Measurements from ENCODE around the gene LRRC32.
A peak's percentile ranks its signal among the peaks of the same experiment; 100 is the strongest.
"Not testable (repeated sequence)": the region's sequence is repeated elsewhere in the genome, so short reads cannot be mapped to it uniquely, and the experiment has no call there.

LRRC32 gene

GRCh38 chr11:76644591-76644990, 26.0 kb downstream of the LRRC32 start:
- DNase-seq, result no peak

DNA sequence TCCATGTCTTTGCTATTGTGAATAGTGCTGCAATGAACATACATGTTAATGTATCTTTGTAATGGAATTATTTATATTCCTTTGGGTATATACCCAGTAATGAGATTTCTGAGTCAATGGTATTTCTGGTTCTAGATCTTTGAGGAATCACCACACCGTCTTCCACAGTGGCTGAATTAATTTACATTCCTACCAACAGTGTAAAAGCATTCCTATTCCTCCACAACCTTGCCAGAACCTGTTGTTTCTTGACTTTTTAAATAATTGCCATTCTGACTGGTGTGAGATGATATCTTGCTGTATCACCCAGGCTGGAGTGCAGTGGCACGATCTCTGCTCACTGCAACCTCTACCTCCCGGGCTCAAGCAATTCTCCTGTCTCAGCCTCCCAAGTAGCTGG, 26.8 kb downstream of the LRRC32 start:
- DNase-seq, result not testable (repeated sequence)

- DNase-seq, result no peak
These were observed 28.2 kb downstream of the LRRC32 start for GRCh38 chr11:76642341-76642740.

- DNase-seq, result no peak
These were observed 28.6 kb downstream of the LRRC32 start for GRCh38 chr11:76641905-76642304.

- no peak for DNase-seq
These were observed 30.0 kb downstream of the LRRC32 start for GRCh38 chr11:76640501-76640900.

DNA sequence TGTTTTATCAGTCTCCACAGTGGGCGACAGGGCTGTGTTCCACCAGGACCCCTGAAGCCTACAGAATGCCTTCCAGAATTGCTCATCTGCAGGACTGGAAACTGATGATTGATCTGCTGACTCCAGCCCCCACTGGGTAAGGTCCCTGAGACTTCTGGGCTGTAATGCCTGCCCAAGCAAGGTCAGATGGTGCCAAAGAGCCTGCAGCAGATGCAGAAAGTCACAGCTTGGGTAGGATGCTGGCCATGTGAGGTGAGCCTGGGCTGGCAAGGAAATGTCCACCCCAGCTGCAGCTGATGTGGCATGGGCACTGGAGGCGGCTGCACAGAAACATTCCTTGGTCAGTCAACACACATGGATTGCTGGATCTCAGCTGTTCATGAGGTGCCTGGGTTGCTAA, 30.9 kb downstream of the LRRC32 start:
- DNase-seq, result no peak

DNA sequence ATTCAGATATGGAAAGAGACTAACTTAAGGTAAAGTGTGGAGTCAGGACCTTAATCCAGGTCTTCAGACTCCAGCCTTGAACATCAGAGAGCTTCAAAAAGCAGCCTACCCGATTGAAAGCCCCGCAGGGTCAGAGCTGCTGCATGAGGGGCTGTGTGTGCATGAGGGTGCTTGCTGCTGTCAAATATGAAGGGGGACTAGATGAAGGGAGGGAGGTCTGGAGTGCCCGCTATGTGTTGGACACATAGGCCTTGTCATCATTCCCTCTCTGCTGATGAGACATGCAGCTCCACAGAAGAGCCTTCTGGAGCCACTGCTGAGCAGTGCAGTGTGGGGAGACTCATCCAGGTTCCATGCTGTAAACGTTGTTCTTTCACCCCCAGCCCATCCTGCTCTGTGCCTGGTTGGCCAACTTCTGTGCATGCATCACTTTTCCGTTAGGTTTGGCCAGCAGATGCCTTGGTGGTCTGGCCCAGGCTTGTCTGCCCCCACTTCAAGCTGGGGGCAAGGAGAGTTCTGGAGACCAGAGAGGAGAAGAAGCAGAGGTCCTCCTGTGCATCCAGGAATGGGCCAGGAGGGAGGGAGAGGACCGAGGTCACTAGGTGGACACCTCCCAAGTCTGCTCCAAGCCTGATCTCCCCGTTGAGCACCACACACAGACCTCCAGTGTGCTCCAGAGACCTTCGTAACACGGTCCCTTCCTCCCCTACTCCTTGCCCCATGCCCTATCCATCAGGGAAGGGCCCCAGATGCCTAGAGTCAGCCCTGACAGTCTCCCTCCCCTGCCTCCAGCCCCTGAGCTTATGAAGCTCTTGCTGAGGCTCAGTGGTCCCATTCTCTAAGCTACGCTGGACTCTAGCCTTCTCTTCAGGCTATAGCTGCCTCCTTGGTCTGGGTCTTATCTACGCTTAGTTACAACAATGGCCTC, 32.0 kb downstream of the LRRC32 start:
- DNase-seq, result no peak

DNA sequence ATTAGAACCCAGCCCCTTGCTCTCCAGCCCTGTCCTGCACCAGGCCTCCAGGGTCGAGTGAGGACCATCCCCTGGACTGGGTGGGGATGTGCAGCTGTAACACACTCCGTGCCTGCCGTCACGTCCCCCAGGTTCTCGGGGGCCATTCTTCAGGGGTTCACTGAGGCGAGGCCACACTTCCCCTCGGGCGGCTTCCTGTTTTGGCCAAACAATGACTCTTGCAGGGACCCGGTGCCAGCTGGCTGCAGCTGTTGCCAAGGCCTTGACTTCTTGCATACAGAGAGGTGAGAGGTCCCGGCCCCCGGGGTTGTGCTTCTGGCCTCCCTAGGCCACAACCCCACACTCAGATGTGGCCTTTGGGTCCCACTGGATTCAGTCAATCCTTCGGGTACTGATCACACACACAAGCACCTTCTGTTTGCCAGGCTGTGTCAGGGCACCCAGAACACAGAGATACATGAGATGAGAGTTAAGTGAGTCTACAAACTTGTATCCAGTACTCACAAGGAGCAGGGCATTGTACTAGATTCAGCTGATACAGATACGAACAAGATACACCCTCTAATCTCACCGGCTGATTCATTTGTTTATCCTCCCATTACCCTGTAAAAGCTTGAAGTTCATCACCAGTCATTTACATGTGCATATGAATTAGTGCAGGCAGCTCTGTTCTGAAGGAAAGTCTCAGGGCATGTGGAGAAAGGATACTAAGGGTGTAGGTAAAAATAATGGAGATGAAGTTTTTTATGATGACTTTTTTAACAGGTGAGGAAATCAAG, 32.9 kb downstream of the LRRC32 start:
- no peak for DNase-seq

GRCh38 chr11:76636826-76637460, 33.6 kb downstream of the LRRC32 start:
- DNase-seq, result no peak

DNA sequence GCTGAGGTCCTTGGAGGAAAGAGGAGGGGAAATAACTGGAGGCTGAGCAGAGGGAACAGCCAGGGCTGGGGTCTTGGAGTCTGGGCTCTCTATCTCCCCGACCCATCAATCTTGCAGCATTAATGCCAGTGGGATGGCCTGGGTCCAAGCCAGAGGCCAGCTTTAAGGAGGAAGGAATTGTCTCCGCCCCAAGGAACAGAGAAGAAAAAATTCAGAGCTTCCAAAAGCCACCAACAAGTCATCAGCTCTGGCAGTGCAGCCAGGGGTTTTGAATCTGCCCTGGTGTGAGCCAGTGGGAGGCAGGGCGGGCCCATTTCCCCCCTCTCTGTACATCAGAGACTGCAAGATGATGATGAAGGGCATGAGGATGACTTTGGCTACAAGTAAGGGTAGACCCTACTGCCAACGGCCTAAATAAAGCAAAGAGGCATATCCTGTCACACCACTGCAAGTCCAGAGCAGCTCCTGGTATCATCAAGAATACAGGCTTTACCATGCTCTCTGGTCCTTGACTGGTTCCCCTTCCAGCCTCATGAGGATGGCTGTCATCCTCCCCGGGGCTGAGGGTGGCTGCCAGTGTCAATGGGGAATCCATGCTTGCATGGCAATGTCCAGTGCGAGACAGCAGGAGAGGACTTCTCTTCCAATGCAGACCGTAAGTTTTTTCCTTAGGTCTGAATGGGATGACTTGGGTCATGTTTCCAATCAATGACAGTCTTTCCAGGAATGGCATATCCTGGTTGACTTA, 34.4 kb downstream of the LRRC32 start:
- DNase-seq, result no peak

- DNase-seq, result no peak
These were observed 35.7 kb downstream of the LRRC32 start for GRCh38 chr11:76634886-76635285.

DNA sequence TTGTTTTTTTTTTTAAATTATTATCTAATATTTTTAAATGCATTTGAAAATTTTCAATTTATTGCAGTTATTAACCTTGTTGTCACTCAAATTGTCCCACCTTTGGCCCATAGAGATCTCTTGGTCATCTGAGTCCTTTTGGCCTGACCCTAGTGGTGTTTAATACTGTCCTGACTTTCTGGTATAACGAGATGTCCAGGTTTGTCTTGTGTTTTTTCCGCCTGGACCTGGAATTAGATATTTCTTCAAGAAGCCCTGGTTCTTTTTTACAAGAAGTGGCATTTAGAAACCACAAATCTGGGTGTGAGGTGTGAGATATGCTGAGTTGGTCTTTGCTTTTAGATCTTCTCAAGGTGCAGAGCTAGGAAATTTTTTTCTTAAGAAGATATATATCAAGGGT, 38.1 kb downstream of the LRRC32 start:
- DNase-seq, result no peak

- no peak for DNase-seq
These were observed 38.8 kb downstream of the LRRC32 start for GRCh38 chr11:76631566-76632308.

DNA sequence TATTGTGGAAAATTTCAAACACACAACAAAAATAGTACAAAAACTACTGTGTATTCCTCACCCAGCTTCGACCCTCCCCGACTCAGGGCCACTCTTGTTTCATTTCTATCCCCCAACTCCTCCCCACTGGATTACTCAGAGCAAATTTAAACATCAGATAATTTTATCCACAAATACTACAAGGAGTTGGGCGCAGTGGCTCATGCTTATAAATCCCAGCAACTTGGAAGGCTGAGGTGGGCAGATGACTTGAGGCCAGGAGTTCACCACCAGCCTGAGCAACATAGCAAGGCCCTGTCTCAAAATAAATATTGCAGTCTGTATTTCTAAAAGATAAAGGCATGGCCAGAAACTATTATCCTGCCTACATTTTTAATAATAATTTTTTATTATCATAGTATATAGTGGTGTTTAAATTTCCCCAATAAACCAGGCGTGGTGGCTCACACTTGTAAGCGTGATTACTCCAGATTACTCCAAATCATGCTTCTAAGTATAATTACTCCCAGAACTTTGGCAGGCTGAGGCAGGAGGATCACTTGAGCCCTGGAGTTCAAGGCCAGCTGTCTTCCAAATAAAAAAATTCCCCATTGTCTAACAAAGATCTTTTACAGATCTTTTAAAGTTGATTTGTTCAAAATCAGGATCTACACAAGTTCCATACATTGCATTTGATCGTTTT, 39.8 kb downstream of the LRRC32 start:
- DNase-seq, result no peak

DNA sequence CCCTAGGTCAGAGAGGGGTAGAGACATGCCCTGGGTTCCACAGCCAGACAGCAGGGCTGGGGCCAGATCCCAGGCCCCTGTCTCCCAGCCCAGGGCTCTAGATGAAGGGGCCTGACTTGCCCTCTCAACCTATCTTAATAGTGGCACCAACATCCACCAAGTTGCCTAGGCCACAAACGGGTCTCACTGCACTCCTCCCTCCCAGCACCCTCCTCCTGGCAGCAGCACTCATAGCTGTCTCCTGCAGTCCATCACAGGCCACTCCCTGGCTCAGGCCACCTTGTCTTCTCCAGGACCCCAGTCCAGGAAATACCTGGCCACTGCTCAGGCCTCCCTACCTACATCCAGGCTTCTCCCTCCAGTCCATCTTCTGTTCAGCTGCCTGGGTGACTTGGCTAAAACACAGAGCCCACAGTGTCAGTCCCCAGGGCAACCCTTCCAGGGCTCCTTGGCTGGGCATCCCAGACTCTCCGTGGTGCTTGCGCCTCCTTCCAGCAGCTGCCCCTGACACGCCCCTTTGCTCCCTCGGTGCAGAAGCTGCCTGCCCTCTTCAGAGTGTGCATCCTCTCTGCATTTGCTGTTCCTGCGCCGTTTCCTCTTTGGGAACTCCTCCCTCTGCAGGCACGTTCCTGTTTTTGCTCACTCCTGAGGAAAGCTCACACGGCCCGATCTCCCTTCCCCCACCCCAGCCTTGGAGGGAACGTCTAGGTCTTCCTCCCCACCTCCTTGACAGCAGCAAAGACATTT, 40.5 kb downstream of the LRRC32 start:
- no peak for DNase-seq

DNA sequence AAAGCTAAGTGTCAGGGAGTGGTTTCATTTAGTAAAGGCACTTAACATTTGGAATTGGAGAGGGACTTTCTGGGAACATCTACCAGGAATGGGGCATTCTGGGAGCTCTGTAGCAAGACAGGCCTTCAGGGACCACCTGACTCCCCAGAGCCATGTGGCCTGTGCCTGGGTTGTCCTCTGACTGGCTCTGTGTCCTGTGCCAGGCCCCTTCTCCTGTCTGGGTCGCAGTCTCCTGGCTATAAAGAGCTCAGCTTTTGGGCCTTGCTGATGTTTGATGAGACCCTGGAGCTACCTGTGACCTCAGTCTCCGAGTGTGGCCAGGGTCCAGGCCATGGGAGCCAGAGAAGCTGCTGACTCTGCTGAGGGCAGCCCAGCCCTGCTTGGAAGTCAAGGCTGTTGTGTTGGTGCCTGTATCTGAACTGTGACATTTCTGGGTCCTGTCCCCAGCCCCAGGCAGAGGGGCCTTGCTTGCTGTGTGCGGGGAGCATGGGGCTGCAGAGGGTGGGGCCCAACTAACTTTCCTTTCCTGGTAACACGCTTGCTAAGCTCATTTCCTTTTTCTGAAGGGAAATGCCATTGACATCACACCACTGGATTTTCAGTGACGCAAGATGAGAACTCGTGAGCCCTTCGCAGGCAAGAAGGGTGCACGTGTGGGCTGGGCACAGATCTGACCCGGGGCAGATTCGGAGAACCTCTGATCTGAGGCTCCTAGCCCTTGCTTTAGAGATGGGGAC, 41.3 kb downstream of the LRRC32 start:
- no peak for DNase-seq

DNA sequence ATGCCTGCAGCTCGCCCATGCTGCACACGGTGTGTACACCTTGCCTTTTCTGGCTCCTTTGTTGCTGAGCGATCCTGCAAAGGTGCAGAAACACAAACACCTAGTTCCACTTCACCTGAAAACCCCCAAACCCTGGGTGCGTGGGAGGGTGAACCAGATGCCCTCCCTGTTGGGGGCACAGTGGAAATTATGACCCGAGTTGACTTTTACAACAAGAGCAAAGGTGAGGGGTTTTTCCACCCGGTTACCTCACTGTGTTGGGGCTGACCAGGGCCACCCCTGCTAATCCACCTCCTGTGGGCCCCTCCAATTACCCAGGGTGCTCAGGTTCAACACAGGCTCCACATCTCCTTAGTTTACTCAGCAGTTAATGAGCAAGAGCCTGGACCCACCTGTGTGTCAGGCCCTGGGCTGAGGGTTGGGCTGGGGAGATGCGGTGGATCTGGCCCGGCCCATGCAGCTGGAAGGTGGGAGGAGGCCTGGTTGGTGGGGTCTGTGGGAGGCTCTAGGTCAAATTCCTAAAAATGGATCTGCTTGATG, 42.1 kb downstream of the LRRC32 start:
- no peak for DNase-seq

DNA sequence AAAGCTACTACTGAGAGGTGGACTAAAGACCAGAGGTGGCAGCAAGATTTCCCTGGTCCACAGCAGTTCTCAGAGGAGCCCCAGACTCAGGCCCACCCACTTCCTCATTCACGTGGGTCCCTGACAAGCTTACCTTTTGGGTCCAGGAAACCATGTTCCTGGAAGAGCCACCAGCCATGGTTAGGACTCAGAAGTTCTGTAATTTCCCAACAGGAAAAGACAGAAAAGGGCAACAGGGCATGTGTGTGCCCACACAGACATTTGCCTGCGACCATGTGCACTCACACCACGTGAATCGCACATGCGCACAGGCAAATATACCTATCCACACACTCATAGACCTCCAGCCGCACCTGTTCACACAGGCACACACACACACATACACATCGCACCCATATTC, 42.9 kb downstream of the LRRC32 start:
- DNase-seq, result no peak

DNA sequence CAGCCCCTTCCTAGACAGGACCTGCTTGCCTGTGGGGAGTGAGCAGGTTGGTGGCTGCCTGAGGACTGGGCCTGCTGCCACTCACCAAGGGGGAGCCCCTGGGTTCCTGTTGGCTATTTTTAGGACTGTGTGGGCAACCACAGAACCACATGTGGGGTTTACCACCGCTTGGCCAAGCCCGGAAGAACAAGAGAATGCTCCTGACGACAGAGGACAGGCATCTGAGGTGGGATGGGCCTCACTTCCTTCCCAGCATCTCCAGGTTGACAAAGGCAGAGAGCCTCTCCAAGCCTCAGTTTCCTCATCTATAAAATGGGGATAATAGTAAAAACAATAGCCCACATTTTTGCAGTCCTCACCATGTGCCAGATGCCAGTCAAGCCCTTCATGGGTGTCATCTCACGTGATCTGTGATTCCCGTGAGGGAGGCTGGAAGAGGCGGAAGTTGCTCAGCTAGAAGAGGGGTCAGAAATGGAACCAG, 43.6 kb downstream of the LRRC32 start:
- peak; percentile 90 for DNase-seq

- DNase-seq, result no peak
These were observed 44.3 kb downstream of the LRRC32 start for GRCh38 chr11:76626266-76626665.
